HG02970 (cell line): ENCODE measurements around the gene DLGAP3.

Source experiments
- ATAC-seq: cut with Tn5 transposase; IDR thresholded peaks from one replicate; pipeline ENCODE4 v1.9.1; 2021; ENCODE audit warnings: mild to moderate bottlenecking, moderate library complexity, moderate number of reproducible peaks; ENCODE audit not compliant: unreplicated experiment, low FRiP score

Gene DLGAP3

DNA sequence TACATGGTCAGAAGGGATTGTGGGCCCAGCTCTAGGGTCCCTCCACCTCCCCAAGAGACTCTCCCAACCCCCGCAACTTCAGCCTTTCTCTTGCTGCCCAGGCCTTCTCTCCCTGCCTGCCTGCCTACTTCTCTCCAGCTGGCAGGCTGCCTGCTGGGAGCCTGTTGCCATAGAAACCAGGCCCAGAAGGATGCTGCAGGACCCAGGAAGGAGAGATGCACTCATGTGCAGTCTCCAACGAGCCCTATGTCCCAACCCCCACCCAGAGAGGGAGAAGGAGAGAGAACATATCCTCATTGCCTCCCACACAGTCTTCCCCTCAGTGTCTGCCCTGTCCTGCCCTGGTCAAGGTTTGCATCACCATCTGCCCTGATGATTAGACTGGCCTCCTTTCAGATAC is 59.1 kb downstream of the DLGAP3 start:
- ATAC-seq, result no peak

DNA sequence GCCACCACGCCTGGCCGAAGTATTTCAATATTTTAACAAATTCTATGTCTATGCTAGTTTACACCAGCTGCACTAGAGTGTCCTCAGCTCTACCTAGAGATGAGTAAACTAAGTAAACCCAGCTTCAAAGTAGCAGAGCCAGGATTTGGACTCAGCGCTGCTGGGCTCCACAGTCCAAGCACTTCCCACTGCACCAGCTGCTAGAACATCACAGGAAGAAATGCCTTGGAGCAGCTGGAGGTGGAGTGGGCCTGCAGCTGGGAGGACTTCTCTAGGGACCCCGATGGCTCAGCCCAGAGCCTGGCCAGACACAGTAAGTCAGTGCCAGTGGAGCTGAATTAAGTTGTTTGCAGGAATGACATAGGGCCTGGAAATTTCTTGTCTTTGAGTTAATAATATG is 59.7 kb downstream of the DLGAP3 start:
- ATAC-seq, result no peak

- ATAC-seq, result no peak
These were observed 61.0 kb downstream of the DLGAP3 start for GRCh38 chr1:34868230-34869049.

DNA sequence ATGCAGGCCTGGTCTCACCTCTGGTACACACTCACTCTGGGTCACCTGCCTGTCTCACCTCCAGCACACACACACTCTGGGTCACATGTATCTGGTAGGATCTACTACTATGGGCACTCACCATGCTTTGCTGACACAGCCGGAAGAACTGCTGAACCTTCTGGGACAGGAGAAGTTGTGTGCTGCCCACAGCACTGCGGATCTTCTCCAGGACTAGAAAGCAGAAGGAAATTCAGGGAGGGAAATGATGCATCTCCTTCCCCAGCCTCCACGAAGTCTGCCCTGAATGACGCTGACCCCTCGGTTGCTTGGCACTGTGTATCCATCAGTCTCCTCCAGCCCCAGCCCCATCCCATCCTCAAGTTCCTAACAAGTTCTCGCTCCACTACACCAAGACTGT is 62.0 kb downstream of the DLGAP3 start:
- no peak for ATAC-seq

- no peak for ATAC-seq
These were observed 62.7 kb downstream of the DLGAP3 start for GRCh38 chr1:34866762-34867109.

DNA sequence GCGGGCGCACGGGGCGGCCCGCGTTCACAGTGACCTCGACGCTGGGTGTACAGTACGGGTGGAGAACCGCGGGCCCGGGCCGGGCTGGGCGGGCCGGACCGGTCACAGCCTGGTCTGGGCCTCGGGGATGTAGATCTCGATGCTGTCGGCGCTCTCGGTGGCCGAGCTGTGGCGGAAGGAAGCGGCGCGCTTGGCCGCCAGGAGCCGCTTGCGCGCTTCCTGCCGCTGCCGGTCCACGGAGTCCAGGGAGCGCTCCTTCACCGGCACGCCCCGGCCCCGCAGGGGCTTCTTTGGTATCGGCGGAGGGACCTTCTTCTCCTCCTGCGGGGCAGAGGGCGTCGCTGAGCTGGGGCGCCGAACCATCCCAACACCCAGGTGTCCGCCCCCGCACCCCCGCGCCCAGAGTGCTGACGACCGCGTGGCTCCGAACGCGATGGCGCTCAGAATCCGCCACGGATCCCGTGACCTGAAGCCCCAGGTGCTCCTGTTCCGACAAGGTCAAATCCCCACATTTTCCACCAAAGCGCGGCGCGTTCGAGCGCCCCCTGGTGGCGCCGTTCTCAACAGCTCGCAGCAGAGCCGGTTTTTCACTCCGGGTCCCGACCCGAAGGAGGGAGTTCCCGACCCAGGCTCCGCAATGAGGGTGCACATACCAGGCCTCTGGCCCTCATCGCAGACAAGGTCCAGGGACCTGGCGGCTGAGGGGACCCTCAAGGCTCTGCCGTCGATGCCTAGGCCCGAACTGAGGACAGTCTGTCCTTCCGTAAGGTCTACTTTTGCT is 63.3 kb downstream of the DLGAP3 start:
- ATAC-seq, result no peak

GRCh38 chr1:34865573-34865972 is 63.9 kb downstream of the DLGAP3 start:
- no peak for ATAC-seq

- no peak for ATAC-seq
These were observed 64.7 kb downstream of the DLGAP3 start for GRCh38 chr1:34864759-34865158.

DNA sequence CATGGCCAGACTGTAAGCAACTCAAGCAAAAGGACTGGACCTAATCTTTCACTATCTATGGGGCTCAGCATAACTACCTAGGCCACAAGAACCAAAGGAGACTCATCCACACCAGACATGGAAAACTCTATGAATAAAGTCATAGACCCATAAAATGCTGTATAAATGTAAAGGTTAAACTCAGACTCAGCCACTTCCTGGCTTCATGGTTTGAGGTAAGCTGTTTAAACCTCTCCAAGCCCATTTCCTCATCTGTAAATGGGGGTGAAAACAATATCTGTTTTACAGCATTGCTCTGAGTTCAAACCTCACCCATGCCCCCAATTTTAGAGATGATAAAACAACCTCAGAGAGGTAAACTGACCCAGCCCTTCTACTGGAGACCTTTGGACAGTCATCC is 65.9 kb downstream of the DLGAP3 start:
- no peak for ATAC-seq

- peak; percentile 91 for ATAC-seq
These were observed 69.8 kb downstream of the DLGAP3 start, which contains the start of gene SMIM12 for GRCh38 chr1:34859446-34860200. Gene SMIM12, minus strand, starts transcription at chr1:34859749. Its CDS starts 3,772 bp downstream, at chr1:34855977.

DNA sequence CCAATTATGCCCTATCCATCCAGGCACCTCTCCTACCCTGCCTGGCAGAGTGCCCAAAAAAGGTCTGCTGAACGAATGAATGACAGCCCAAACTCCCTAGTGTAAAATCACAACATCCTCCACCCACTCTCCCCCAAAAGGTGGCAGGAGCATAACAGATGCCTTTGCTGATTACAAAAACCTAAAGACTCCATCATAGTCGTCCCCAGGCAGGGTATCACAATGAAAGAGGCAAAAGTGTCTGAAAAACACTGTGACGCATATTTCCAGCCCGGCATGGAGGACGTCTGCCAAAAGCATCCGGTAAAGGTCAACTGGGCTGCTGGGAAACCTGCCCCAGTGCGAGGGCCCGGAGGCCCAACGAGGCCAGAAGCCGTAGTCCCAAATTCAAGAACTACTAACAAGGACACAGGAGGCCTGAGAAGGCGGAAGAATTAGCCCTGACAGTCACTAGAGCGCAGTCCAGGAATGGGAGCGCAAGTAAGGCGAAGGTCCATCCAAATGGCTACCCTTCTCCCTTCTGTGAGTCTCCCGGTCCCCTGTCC is 70.5 kb downstream of the DLGAP3 start:
- no peak for ATAC-seq

- no peak for ATAC-seq
These were observed 72.8 kb downstream of the DLGAP3 start for GRCh38 chr1:34856697-34857096.

- ATAC-seq, result peak; percentile 93
These were observed 76.7 kb downstream of the DLGAP3 start for GRCh38 chr1:34852677-34853217.

DNA sequence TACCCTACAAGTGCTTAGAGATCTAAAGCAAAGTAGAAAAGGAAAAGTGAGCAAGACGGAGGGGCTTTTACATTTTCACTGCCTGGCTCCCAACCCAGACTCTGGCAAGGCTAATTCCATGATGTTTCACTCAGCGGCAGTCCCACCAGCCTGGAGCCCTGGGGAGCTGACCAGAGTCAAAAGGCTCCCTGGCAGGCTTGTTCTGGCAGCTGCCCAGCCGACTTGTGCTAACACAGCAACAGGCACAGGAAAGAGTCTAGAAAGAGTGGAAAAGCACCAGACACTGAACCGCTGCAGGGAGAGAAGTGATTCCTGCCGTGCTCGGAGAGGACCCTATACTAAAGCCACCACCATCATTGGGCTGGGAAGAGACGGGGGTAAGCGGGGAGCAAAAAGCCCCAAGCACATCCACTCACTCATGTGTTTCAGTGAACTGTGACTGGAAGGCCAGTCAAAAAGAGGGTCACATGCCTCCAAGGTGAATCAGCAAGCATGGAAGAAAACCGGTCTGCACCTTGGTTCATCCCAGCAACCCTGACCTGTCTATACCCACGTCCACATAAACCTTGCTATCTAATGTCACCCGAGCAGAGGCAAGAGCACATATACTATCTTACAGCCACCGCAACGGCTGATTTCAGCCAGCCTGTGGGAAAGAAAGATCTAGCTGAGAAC is 77.9 kb downstream of the DLGAP3 start:
- no peak for ATAC-seq

DNA sequence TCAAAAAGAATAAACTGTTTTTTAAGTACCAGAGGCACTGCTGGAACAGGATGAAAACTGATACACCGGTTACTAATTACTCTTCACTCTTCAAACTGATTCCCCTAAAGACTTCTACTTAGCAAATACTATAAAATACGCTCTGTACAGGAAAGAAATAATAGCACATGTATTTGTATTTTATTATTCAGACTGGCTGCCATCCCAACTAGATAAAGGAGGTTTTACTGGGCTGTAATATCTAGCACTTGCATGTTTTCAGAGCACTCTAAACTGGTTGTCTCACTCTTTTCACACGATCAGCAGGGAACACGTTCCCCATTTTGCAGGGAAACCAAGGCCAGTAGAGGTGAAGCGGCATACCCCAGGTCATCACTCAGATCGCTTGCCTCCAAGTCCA is 79.1 kb downstream of the DLGAP3 start:
- no peak for ATAC-seq

GRCh38 chr1:34847094-34847493 is 82.4 kb downstream of the DLGAP3 start:
- no peak for ATAC-seq

DNA sequence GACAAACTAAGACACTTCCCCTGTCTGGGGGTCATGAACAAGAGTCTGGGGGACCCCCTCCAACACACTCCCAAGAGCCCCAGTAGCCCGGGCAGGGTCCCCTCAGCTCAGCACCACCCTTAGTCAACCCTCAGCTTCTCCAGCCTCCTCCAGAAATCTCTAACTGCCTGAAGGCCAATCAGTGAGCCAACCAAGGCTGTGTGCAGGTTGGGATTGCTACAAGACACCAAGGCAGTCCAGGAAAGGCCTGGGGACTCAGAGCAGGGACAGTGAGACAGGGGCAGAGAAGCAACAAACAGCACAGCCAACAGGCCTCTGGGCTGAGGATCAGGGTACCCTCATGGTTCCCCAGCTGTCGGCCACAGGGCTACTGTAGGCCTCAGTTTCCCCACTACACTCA is 83.2 kb downstream of the DLGAP3 start:
- no peak for ATAC-seq

GRCh38 chr1:34845131-34845901 is 84.1 kb downstream of the DLGAP3 start:
- ATAC-seq, result no peak

GRCh38 chr1:34844252-34844634 is 85.2 kb downstream of the DLGAP3 start:
- ATAC-seq, result no peak
